NCI-H1930 (cell line): Measurements from ENCODE around the gene ERMP1.
"Not testable (repeated sequence)": the region's sequence is repeated elsewhere in the genome, so short reads cannot be mapped to it uniquely, and the experiment has no call there.

Source experiments
- DNase-seq, 2 experiments: peaks; one replicate each; lab custom pipeline; 2025; lab: John Stamatoyannopoulos, UW

ERMP1 gene

DNA sequence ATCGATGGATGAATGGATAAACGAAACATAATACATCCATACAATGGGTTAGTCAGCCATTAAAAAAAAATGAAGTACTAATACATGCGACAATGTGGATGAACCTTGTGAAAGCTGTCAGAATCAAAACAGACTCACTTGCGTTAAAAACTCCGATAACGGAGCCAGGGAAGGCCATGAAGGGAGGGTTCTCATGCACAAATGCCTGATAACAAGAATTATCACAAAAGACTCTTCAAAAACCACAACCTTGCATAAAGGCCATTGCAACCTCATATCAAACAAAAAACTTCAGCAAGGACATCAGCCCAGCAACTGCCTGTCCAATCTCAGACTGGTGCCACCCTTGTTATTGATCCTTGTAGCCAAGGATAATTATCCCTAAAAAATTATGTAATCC is 13.7 kb downstream of the ERMP1 start:
- no peak for DNase-seq

DNA sequence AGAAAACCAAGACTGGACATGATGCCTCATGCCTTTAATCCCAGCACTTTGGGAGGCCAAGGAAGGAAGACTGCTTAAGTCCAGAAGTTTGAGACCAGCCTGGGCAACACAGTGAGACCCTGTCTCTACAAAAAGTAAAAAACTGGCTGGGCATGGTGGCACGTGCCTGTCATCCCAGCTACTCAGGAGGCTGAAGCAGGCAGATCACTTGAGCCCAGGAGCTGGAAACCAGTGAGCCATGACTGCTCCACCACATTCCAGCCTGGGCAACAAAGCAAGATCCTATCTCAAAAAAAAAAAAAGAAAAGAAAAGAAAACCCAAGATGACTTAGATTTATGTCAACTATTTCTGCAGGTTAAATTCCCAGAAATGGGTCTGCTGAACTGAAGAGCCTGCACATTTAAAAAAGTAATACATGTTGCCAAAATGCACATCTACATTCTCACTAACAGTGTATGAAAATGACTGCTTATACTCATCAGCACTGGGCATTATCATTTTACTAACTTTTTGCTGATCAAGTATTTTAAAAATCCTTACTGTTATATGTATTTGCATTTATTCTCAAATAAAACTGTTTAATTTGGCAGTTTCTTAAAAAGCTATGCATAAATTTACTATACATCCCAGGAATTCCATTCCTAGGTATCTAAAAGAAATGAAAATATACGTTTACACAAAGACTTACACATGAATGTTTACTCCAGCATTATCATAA is 14.3 kb downstream of the ERMP1 start:
- DNase-seq = no peak

GRCh38 chr9:5817862-5818261 is 15.1 kb downstream of the ERMP1 start:
- DNase-seq = no peak

DNA sequence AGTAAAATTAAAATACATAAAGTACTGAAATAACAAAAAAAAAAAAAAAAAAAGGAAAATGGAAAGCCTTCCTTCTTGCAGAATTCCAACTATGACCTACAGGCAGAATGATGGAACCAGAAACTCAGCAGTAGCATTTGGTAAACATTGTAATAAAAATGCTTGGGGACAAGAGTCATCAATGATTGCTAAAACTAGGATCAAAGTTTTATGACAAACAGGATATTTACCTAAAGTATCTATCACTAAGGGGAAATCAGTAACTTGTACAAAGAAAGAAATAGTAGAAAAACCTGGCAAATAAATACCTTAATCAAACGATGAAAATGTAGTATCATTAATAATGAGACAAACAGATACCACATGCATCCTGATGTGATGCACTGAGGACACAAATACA is 17.5 kb downstream of the ERMP1 start:
- DNase-seq = no peak

- no peak for DNase-seq
Measured at GRCh38 chr9:5813824-5814223, 19.1 kb downstream of the ERMP1 start.

DNA sequence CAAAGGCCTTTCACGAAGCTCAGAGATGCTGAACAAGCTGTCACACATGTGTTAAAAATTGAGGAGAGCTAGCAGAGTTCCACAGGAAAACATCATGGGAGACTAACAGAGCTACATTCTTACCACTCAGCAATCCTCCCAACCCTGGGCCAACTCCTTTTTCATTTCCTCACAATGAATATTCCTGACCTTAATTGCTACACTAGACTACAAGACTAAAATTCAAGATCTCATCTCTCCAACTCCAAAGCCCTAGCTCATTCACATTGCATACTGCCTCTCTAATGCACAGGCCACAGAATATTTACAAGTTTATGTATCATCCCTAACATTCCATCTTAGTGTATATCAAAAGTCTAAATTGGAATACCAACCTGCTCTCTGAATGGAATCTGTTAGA is 21.2 kb downstream of the ERMP1 start:
- DNase-seq = no peak

DNA sequence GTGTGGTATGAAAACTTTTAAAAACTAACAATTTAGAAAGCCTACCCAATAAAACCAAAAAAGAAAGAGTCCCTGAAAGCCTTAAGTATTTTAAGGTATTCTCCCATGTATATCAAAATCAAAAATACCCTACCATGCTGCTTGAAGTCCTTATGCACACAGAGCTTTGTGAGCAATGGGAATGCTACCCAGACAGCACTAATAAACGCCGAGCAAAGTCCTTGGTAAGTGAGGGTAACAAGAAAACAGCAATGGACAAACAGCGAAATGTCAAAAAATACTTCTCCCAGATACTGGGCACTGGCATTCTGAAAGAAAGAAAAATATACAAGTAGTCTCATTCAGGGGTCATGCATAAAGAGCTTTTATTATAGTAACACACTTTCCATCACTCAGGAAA is 27.4 kb downstream of the ERMP1 start:
- no peak for DNase-seq

DNA sequence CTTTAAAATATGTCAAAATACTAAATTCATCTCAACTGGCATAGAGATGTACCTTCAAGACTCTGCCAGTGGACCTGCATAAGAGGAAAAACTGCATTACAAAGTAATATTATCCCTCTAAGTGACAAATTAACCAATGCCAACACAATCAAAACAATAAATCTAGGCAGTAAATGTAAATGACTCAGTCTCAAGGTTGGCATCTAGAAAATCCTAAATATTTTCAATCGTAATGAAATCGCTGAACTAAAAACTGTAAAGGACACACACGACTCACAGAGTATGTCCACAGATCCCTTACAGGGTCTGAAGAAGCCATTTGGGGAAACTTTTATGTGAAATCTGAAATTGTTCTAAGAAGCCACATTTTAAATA is 31.2 kb downstream of the ERMP1 start:
- no peak for DNase-seq

DNA sequence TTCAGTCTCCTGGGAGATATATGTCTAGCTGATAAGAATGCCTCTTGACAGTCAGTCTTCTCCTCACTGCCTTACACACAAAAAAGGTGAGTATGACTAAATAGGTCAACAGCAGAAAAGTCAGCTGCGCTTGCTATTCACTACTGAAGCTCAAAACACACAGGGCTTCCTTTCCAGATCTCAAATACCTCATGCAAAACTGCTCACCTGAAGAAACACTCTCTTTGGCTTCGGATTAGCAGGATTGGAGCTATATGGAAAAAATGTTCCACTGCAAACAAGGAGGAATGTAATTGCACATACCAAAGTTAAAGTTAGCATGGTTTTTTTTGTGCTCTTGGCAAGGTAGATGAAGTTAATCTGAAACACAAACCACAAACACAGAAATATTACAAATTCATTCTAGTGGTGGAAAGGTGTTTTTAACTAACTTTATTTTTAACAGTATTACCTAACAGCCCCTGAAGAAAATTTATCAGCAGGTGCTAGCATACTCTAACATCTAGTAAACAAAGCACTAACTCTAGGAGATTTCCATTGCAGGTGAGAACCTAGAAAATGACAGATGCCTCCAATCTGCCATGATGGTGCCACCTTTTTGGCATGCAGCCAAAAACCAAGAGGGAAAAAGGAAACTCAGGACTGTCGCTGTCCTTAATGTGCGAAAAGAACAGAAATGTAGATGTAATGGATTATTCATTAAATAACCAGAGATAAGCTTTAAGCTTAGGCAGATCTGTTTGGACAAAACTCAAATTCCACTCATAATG is 31.8 kb downstream of the ERMP1 start:
- no peak for DNase-seq

DNA sequence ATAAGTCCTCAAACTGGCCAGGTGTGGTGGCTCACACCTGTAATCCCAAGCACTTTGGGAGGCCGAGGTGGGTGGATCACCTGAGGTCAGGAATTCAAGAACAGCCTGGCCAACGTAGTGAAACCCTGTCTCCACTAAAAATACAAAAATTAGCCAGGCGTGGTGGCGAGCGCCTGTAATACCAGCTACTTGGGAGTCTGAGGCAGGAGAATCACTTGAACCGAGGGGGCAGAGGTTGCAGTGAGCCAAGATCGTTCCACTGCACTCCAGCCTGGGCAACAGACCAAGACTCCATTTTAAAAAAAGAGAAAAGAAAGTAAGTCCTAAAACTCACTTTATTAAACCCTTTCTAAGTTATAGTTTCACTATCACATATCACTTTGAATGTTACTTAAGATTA is 32.5 kb downstream of the ERMP1 start:
- not testable (repeated sequence) for DNase-seq

DNA sequence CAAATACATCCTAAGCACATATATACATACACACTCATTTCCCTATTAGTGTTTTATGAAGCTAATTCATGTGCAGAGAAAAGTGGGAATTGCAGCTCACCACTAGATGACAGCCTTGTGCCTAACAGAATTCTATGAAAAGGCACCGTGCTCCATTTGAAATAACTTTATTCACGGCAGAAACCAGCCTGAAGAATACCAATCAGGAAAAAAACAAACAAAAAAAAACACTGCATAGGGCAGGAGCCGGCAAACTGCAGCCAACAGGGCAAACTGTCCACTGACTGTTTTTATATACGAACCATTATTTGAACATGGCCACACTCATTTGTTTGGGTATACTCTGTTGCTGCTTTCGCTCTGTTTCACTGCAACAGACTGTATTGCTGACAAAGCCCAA is 33.6 kb downstream of the ERMP1 start:
- DNase-seq = no peak

DNA sequence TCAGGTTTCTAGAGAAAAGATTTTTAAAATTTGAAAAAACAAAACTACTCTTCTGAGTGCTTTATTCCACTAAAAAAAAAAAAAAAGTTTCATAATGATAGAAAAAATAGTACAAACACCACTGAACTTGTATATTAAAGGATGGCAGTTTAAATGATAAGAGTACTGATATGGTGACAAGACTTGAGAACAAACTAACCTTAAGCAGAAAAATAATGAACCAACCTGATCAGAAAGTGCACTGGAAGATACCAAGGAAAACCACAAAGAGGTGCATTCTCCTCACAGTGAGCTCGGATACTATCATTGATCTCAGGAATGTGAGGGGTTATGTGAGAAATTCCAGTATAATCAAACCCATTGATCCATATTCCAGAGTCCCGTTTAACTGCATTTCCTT is 34.3 kb downstream of the ERMP1 start:
- DNase-seq = no peak

- no peak for DNase-seq
Measured at GRCh38 chr9:5796298-5796697, 36.6 kb downstream of the ERMP1 start.

DNA sequence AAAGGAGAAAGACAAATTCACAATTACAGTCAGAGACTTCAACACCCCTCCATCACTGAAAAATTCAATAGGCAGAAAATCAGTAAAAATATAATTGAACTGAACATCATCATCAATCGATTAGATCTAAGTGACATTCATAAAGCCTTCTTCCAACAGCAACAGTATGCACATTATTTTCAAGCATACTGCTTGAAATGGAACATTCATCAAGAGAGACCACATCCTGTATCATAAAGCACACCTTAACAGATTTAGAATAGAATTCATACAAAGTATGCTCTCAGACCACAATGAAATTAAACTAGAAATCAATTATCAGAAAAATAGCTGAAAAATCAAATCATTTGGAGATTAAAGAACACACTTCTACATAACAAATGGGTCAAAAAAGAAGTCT is 39.1 kb downstream of the ERMP1 start:
- DNase-seq = no peak

- DNase-seq = no peak
Measured at GRCh38 chr9:5791870-5792269, 41.0 kb downstream of the ERMP1 start.

GRCh38 chr9:5790923-5791322 is 42.0 kb downstream of the ERMP1 start:
- no peak for DNase-seq

DNA sequence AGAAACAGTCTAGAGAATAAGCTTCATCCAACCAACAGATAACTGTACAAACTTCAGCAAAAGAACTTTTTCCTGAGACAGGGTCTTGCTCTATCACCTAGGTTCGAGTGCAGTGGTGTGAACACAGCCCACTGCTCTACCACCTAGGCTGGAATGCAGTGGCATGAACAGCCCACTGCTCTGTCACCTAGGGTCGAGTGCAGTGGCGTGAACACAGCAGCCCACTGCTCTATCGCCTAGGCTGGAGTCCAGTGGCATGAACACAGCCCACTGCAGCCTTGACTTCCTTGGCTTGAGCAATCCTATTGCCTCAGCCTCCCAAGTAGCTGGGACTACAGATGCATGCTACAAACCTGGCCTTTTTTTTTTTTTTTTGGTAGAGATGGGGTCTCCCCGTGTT is 43.4 kb downstream of the ERMP1 start:
- no peak for DNase-seq

DNA sequence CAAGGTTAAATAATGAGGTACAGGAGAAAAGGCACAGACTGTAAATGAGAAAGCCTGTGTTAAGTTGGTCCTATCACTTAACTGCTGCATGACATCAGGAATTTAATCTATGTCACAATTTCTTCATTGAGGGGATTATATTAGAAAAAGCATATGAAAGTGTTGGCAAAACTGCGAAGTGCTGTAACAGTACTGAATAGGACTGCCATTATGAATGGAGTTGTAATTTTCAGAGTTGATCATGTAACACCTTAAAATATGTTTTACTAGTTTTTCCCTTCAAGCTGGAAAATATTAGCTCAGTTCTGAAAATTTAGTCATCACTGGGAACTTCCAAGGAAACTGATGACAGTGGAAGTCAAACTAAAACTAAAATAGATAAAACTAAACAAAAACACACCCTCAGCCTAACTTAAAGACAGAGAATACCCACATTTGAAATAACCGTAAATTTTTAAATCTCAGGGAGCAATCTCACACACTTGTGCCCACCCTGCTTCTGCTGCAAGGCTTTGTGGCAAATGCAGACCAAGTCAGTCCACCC is 45.1 kb downstream of the ERMP1 start:
- DNase-seq = no peak

GRCh38 chr9:5787220-5787619 is 45.7 kb downstream of the ERMP1 start:
- no peak for DNase-seq

GRCh38 chr9:5786370-5787127 is 46.4 kb downstream of the ERMP1 start:
- DNase-seq = no peak

GRCh38 chr9:5784526-5785315 is 48.2 kb downstream of the ERMP1 start:
- DNase-seq = no peak

DNA sequence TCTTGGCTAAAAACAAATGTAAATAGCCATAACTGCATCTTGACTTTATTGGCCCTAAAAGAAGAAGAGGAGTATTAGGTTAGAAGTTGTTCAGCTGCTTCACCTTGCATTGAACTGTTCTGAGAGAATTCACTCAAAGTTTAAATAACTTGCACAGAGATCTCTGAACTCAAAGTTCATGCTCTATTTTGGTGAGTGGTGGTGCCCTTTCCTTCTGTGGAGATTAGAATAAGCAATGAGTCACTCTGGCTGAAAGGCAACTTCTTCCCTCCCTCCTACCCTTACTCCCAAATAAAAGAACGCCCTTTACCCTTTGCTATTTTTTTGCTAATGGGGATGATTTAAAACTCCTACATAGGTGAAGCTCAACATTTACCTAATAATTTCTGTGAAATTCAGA is 48.9 kb downstream of the ERMP1 start:
- DNase-seq = no peak
